ENCODE measurements around the gene PDLIM5.

DNA sequence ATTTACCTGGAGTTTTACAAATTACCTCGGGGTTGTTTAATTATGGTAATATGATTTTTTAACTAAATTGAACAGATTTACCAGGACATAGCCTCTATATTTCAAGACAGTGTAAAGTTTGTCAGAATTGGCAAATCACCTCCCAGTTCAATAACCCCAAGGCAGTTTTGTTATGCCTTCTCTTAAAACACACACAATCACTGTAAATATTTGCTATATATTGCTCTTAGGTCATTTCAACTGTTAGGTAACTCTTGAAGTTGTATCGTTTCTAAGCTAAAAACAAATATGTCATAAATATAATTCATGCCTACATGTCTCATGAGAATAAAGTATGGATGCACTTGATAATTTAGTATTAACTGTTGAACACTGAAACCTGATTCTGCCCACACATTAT lies 24.1 kb downstream of the PDLIM5 start:
- no peak for TF ChIP-seq EZH2phosphoT487 (IDR thresholded peaks at IDR 0.05; ENCODE audit: borderline replicate concordance, low read depth, low read length)
- TF ChIP-seq, protein P1, sequence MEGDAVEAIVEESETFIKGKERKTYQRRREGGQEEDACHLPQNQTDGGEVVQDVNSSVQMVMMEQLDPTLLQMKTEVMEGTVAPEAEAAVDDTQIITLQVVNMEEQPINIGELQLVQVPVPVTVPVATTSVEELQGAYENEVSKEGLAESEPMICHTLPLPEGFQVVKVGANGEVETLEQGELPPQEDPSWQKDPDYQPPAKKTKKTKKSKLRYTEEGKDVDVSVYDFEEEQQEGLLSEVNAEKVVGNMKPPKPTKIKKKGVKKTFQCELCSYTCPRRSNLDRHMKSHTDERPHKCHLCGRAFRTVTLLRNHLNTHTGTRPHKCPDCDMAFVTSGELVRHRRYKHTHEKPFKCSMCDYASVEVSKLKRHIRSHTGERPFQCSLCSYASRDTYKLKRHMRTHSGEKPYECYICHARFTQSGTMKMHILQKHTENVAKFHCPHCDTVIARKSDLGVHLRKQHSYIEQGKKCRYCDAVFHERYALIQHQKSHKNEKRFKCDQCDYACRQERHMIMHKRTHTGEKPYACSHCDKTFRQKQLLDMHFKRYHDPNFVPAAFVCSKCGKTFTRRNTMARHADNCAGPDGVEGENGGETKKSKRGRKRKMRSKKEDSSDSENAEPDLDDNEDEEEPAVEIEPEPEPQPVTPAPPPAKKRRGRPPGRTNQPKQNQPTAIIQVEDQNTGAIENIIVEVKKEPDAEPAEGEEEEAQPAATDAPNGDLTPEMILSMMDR (conservative IDR thresholded peaks at IDR 0.05; ENCODE audit: low read length) = no peak
